Activated naive CD8-positive, alpha-beta T cell treated with anti-CD3 and anti-CD28 coated beads for 36 hours (primary cell): ENCODE results near the gene MACF1. TPM values are rescaled to one million over a fixed set of nuclear protein-coding genes. Genes with fewer than 3 reads are reported as not detected.
"Not testable (repeated sequence)": the region's sequence is repeated elsewhere in the genome, so short reads cannot be mapped to it uniquely, and the experiment has no call there.

Experiments
- DNase-seq: peaks from one replicate; pipeline ENCODE4 v3.0.0; 2021
- H3K27ac Mint-ChIP-seq: one replicate; pipeline ENCODE4 v1.8.0; 2022; ENCODE audit warnings: mild to moderate bottlenecking, moderate library complexity, mixed read lengths
- H3K27me3 Mint-ChIP-seq: one replicate; pipeline ENCODE4 v1.8.0; 2022; ENCODE audit warnings: mild to moderate bottlenecking, mixed read lengths
- H3K36me3 Mint-ChIP-seq: one replicate; pipeline ENCODE4 v1.8.0; 2021; ENCODE audit warnings: mild to moderate bottlenecking, mixed read lengths
- H3K4me1 Mint-ChIP-seq: one replicate; pipeline ENCODE4 v1.8.0; 2021; ENCODE audit warnings: mixed read lengths
- H3K4me3 Mint-ChIP-seq: one replicate; pipeline ENCODE4 v1.8.0; 2022; ENCODE audit warnings: mild to moderate bottlenecking, moderate library complexity, mixed read lengths
- H3K9me3 Mint-ChIP-seq: one replicate; pipeline ENCODE4 v1.8.0; 2022; ENCODE audit warnings: mixed read lengths
- total RNA-seq, 2 experiments: library from RNA; stranded (reverse); gene quantifications; one replicate each; pipeline ENCODE4 v1.2.3, GENCODE V29; 2021

MACF1 gene
- total RNA-seq, 2 experiments from 2014 or later: 114 to 130 TPM

DNA sequence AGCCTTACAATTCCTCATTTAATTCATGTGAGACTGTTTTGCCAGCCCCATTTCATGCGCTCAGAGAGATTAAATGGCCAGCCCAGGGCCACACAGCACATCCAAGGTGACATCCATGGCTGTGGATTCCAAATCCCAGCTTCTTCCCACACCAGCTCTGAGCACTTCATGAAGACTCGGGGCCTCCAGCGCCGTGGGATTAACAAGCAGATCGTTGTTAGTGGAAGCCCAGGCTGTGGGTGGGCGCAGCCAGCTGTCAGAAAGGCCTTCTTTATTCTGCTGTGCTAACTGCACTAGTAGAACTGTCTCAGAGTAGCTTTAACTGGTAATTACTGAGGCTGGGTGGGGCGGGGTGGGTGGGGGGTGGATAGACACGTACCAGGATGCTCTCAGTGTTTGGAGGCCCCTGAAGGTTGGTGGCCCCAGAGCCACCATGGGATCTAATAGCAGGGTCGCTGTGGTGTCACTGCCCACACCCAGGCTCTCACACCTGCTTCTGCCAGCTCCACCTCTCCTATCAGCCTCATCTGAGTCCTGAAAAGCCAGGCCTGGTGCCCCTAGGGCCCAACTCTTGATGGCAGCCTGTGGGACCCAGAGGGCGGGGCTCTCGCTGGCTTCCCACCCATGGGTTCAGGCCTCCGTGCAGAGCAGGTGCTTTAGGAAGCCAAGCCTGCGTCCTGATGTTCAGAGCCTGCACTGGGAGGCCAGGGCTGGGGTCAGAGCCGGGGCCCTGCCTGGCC is 290.3 kb downstream of the MACF1 start:
- H3K9me3 Mint-ChIP-seq: no peaks in the 10 kb centered on the region
- no peaks in the 10 kb centered on the region for H3K36me3 Mint-ChIP-seq
- peaks cover 39% of the 10 kb centered on the region for H3K27me3 Mint-ChIP-seq
- no peak for DNase-seq
- H3K4me1 Mint-ChIP-seq: peaks cover 2% of the 10 kb centered on the region
- H3K27ac Mint-ChIP-seq: no peak overlapping the region
- H3K4me3 Mint-ChIP-seq: no peak overlapping the region

DNA sequence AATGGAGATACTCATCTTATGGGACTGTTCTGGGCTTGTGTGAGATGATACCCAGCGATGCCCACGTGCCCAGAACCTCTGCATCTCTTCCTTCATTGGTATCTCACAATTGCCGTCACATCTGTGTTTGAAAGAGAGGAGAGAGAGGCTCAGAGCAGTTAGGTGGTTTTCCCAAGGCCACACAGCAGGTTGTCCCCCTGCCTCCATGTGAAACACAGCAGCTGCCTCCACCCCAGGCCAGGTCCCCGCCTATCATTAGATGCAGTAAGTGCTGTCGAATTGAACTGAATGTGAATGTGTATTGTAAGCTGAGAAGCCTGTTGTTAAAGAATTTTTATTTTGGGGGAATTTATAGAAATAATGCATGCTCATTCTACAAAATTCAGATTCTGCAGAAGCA is 292.0 kb downstream of the MACF1 start:
- H3K9me3 Mint-ChIP-seq, H3K4me1 Mint-ChIP-seq, H3K27ac Mint-ChIP-seq, H3K36me3 Mint-ChIP-seq, H3K4me3 Mint-ChIP-seq, DNase-seq: not testable (repeated sequence)
- H3K27me3 Mint-ChIP-seq: peaks cover 34% of the 10 kb centered on the region

DNA sequence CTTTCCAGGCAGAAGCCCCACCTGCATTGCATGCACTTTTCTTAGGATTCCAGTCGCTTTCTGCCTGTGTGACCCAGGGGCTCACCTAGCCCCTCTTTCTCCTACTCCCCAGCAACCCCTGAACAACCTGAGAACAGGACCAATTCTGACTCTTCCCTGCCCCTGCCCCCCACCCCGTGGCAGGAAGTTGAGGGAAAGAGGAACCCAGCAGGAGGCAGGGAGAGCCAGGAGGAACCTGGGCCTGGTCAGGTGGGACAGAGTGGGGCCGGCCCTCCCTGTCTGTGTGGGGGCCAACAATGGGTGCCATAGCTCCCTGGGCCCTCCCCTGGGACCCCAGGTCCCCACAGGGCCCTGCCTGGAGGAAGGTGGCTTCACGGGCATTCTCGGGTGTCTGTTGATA is 293.1 kb downstream of the MACF1 start:
- Mint-ChIP-seq H3K27ac (no peak overlapping the region), H3K4me1 (no peaks in the 10 kb centered on the region), H3K27me3 (peaks cover 29% of the 10 kb centered on the region), H3K9me3 (no peaks in the 10 kb centered on the region), H3K36me3 (no peaks in the 10 kb centered on the region), H3K4me3 (no peak overlapping the region)
- no peak for DNase-seq

DNA sequence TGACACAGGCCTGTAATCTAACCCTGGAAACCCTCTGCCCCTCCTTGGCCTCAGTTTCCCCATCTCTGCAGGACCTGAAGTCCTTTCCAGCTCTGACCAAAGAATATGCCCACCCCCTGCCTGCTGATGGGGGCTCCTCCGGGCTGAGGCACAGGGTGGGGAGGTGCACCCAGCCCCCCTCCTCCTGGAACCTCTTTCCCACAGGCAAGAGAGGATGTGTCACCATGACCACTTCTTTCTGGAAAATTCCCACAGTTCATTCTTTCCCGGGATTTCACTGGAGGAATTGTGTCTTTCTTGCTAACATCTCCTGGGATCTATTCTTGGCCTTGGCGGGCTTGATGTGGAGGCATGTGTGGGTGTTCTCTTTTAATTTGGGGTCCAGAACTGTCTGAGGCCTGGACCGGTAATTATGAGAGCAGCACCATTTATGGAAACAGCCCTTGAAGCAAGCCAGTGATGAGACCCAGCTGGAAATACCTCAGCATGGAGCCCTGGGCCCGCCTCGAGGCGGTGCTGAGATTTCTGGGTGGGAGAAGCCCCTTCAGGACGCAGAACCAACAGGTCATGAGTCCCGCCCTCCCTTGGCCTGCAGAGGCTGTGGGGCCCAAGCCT is 293.7 kb downstream of the MACF1 start:
- H3K9me3 Mint-ChIP-seq, H3K4me3 Mint-ChIP-seq, H3K36me3 Mint-ChIP-seq, DNase-seq, H3K4me1 Mint-ChIP-seq, H3K27ac Mint-ChIP-seq: not testable (repeated sequence)
- peaks cover 22% of the 10 kb centered on the region for H3K27me3 Mint-ChIP-seq

DNA sequence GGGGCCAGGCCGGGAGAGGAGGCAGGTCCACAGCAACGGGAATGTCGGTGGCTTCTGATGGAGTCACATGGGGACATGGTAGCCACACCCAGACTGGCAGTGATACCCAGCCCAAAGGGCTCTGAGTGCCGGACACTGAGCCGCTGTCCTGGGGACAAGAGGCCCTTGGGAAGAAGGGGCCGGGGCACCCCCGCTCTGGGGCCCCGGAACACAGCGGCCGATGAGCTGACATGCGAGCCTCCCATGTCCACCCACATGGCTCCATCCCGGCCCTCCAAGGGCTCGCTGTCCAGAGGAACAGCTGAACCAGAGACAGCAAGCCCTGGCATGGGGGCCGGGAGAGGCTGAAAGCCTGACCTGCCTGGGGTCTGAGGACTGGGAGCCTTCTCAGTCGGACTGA is 294.3 kb downstream of the MACF1 start:
- H3K4me3 Mint-ChIP-seq, DNase-seq, H3K9me3 Mint-ChIP-seq, H3K36me3 Mint-ChIP-seq, H3K27ac Mint-ChIP-seq, H3K4me1 Mint-ChIP-seq: not testable (repeated sequence)
- peaks cover 16% of the 10 kb centered on the region for H3K27me3 Mint-ChIP-seq

DNA sequence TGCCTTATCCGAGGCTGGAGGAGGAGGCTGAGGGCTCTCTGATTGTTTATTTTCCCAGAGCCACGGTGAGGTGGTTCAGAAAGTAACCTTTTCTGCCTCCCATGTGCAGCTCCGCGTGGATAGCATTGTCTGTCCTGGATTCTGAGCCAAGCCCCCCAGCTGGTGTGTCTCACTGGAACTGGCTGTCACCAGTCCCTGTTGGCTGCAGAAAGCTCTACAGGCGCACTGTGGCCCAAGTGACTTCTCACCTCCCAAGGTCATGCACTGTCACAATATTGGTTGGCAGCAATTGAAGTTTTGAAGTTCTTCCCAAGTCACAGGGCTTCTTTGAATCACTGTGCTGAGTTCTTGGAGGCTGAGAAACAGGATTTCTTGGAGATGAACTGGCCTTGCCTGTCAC is 295.2 kb downstream of the MACF1 start:
- Mint-ChIP-seq H3K9me3 (no peaks in the 10 kb centered on the region), H3K4me3 (no peak overlapping the region), H3K36me3 (no peaks in the 10 kb centered on the region), H3K27ac (no peak overlapping the region), H3K27me3 (peaks cover 8% of the 10 kb centered on the region), H3K4me1 (no peaks in the 10 kb centered on the region)
- DNase-seq: no peak

DNA sequence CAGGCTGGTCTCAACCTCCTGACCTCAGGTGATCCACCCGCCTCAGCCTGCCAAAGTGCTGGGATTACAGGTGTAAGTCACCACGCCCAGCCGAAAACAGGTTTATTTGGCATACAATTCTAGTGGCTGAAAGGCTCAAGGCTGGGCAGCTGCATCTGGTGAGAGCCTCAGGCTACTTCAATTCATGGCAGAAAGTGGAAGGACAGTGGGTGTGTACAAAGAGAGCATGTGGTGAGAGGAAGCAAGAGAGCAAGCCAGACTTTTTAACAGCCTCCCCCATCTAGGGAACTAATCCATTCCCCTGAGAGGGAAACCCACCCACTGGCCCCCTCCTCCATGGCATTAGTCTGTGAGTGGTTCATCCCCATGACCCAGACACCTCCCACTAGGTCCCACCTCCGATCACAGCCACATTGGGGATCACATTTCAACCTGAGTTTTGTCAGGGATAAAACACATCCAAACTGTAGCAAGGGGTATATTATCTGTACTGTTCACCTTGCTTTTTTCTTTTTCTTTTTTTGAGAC is 296.4 kb downstream of the MACF1 start:
- Mint-ChIP-seq H3K27ac (no peak overlapping the region), H3K27me3 (peaks cover 7% of the 10 kb centered on the region), H3K4me1 (no peaks in the 10 kb centered on the region), H3K4me3 (no peak overlapping the region), H3K9me3 (no peaks in the 10 kb centered on the region), H3K36me3 (no peaks in the 10 kb centered on the region)
- DNase-seq: no peak

DNA sequence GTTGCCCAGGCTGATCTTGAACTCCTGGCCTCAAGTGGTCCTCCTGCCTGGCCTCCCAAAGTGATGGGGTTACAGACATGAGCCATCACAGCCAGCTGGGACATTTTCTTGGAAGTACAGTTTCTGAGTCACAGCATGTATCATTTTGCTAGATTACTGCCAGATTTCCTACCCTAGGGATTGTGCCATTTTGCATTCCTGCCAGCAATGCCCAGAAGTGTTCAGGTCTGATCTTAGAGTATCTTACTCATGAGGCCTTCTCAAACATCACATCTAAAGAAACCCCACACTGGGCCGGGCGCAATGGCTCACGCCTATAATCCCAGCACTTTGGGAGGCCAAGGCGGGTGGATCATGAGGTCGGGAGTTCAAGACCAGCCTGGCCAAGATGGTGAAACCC is 297.2 kb downstream of the MACF1 start:
- Mint-ChIP-seq H3K9me3 (no peaks in the 10 kb centered on the region), H3K4me3 (no peak overlapping the region), H3K27ac (no peak overlapping the region), H3K4me1 (no peaks in the 10 kb centered on the region), H3K36me3 (no peaks in the 10 kb centered on the region), H3K27me3 (peaks cover 4% of the 10 kb centered on the region)
- no peak for DNase-seq

DNA sequence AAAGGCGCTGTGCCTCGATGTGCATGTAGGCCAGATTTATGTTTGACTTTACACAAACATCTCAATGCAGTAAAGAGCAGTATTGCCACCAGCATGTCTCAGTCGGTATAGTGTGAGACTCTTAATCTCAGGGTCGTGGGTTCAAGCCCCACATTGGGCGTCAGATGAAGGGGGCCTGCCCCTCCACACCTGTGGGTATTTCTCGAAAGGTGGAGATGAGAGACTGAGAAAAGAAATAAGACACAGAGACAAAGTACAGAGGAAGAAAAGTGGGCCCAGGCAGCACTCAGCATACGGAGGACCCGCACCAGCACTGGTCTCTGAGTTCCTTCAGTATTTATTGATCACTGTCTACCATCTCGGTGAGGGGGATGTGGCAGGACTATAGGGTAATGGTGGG is 299.9 kb downstream of the MACF1 start:
- not testable (repeated sequence) for H3K27ac Mint-ChIP-seq, H3K27me3 Mint-ChIP-seq, H3K4me3 Mint-ChIP-seq, DNase-seq, H3K36me3 Mint-ChIP-seq, H3K9me3 Mint-ChIP-seq, H3K4me1 Mint-ChIP-seq

DNA sequence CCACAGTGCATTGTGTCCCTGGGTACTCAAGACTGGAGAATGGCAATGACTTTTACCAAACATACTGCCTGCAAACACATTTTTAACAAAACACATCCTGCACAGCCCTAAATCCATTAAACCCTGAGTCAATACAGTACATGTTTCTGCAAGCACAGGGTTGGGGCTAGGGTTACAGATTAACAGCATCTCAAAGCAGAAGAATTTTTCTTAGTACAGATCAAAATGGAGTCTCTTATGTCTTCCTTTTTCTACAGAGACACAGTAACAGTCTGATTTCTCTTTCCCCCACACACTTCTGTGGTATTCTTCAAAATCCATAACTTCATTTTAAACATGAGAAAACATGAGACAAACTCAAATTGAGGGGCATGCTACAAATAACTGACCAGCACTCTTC is 300.8 kb downstream of the MACF1 start:
- no peak overlapping the region for H3K27ac Mint-ChIP-seq
- peaks cover 4% of the 10 kb centered on the region for H3K27me3 Mint-ChIP-seq
- H3K36me3 Mint-ChIP-seq: no peaks in the 10 kb centered on the region
- no peak for DNase-seq
- no peak overlapping the region for H3K4me3 Mint-ChIP-seq
- peaks cover 10% of the 10 kb centered on the region for H3K4me1 Mint-ChIP-seq
- H3K9me3 Mint-ChIP-seq: no peaks in the 10 kb centered on the region

DNA sequence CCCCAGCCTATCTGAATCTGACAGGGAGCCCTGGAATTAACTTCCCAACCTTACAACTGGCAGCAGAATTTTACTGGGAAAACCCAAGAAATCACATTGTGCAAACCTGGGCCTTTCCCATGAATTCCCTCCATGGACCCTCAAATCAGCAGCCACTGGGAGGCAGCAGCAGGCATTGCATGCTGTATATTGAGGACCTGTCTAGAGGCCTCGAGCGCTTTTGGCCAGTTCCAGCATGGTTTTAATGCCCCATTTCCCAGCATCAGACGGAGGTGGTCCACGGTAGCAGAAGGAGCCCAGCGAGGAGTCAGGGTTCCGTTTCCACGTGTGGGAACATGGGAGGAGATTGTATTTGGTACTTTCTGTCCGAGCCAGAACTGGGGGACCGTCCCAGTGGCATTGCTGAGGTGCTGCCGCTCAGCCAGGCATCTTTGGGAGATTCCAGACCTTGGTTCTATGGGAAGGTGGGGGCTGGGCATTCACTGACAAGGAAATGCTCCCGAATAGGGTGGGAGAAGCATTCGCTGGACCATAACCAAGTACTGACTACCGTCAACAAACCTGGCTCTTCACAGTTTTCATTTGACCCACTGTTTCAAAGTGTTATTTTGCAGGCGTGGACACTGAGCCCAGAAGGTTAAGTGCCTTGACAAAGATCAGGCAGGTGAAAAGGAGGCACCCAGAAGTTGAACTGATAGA is 302.9 kb downstream of the MACF1 start:
- H3K27me3 Mint-ChIP-seq: peaks cover 4% of the 10 kb centered on the region
- DNase-seq: no peak
- no peaks in the 10 kb centered on the region for H3K9me3 Mint-ChIP-seq
- H3K27ac Mint-ChIP-seq: no peak overlapping the region
- H3K36me3 Mint-ChIP-seq: no peaks in the 10 kb centered on the region
- H3K4me3 Mint-ChIP-seq: no peak overlapping the region
- peaks cover 10% of the 10 kb centered on the region for H3K4me1 Mint-ChIP-seq

DNA sequence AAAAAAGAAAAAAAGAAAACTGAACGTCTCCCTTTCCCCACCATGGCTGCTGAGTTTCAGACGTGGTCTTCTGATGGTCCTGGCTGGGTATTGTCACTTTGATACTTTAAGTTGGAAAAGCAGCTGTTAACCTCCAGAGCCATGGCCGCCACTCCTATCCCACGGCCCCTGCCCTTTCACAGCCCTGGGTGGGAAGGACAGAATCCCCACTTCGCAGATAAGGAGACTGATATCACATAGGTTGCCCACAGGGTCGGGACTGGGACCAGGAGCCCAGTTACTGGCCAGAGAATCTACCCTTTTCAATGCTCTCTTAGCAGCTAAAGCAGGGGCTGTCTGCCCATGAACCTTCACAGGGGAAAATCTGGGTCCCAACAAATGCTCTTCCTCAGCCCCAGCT is 303.8 kb downstream of the MACF1 start:
- Mint-ChIP-seq H3K9me3 (no peaks in the 10 kb centered on the region), H3K4me1 (peaks cover 10% of the 10 kb centered on the region), H3K36me3 (no peaks in the 10 kb centered on the region), H3K27me3 (peaks cover 4% of the 10 kb centered on the region), H3K27ac (no peak overlapping the region), H3K4me3 (no peak overlapping the region)
- no peak for DNase-seq

DNA sequence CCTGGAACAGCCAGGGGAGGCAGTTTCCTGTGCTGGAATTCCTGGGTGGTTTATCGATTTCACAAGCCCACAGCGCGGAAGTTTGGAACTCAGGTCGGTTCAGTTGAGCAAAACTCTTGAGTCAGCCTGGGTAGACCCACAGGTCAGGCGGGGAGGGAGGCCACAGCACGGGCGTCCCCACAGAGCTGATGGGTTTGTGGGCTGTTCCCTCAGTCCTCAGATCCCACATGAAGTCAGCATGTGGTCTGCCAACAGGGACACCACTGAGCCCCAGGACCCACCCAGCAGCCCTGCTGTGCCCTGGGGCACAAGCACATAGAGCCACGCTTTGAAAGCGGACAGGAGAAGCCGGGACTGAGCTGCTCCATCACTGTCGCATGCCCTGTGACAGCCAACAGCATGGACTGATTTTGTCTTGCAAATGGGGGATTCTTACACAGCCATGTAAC is 304.4 kb downstream of the MACF1 start:
- Mint-ChIP-seq H3K9me3 (no peaks in the 10 kb centered on the region), H3K4me1 (peaks cover 10% of the 10 kb centered on the region), H3K36me3 (no peaks in the 10 kb centered on the region), H3K27ac (no peak overlapping the region), H3K27me3 (peaks cover 4% of the 10 kb centered on the region), H3K4me3 (no peak overlapping the region)
- DNase-seq: no peak

DNA sequence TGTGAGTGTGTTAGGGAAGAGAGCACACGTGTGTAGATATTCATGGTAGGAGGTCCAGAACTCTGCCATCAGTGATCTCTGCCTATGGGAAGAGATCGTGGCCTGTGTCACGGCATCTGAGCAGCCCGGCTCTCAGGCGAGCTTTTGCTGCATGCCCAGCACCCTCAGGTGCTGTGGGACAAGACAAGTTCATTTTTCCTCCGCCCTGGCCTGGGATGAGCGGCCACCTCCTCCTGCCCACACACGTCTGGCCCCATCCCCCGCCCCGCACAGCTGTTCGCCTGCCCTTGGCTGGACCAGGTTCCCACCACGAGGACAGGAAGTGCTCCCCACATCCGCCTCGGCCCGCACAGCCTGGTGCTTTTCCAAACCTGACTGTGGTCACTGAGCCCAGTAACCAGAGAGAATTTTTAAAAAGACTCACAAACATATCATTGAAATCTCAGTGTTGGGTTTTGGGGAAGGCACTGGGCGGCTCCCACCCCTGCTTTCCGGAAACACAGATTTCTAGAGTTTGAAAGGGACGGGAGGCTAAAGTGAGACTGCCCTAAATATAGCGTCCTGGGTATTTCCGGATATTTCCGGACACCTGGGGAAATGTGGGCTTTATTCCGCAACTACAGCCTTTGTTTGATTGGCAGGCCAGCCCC is 305.0 kb downstream of the MACF1 start:
- DNase-seq: no peak
- peak overlapping the region; percentile 57 for H3K27ac Mint-ChIP-seq
- H3K36me3 Mint-ChIP-seq: no peaks in the 10 kb centered on the region
- peaks cover 4% of the 10 kb centered on the region for H3K27me3 Mint-ChIP-seq
- peak overlapping the region; percentile 8 for H3K4me3 Mint-ChIP-seq
- H3K9me3 Mint-ChIP-seq: no peaks in the 10 kb centered on the region
- peaks cover 10% of the 10 kb centered on the region for H3K4me1 Mint-ChIP-seq

DNA sequence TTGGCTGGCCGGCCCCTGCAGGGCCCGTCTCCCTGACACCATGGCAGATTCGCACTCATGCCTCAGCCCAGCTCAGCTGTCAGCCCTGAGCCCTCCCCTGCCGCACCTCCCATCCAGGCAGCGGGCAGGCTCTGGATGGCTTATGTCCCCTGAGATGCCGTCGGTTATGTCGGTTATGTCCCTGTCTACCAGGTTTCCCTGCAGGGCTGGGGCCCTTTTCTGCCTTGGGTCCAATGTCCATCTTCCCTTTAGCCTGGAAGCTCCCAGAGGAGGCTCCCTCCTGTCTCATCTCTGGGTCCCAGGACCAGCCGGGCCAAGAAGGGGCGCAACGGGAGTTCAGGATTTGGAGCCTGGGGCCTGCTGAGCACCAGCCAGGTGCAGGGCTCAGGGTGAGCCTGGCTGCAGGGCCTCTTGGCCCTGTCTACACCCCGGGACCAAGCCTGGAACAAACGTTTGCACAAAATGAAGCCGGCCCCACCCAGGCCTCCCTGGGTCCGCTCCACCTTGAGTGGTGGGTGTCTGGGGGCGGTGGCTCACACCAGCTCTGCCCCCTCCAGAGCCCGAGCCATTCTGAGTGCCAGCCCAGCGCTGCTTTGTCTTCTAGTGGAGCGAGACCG is 306.2 kb downstream of the MACF1 start:
- DNase-seq, H3K4me1 Mint-ChIP-seq, H3K36me3 Mint-ChIP-seq, H3K4me3 Mint-ChIP-seq, H3K9me3 Mint-ChIP-seq, H3K27me3 Mint-ChIP-seq, H3K27ac Mint-ChIP-seq: not testable (repeated sequence)
